Measurements from ENCODE around the gene ANXA2. TPM values are rescaled to one million over a fixed set of nuclear protein-coding genes. Genes with fewer than 3 reads are reported as not detected.

Gene ANXA2
- polyA plus RNA-seq, 1 of the 3 experiments (the other 2 are of a cell fraction) = 4,669 TPM

DNA sequence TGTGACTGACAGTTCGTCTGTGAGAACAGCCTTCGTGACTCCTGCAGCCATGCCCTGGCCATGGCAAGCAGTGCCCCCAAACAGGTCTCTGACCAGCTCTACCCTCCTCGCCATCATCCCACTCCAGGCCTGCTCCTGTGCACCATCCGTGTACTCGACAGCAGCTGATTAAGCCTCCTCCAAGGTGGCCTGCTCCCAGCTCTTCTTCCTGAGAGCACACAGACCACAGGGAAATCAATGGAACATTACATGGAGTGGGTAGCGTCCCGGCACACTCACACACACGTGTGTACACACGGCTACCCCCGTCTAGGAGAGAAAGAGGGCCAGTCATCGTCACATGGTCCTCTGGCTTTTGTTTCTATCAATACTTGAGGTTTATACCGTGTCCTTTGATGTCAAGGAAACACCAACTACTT is 21.1 kb downstream of the ANXA2 start:
- 75% methylated on average over 12 of the region's 12 CpGs for WGBS (ENCODE audit: low lambda C conversion rate)
- Histone ChIP-seq H3K79me2 (ENCODE audit: insufficient read depth) (peaks cover 92% of the 10 kb centered on the region), H3K9me2 (no peaks in the 10 kb centered on the region), H3K27ac (ENCODE audit: low read depth in 2 of 2, low read length in 1 of 2) (peak overlapping the region; percentile 64 to 99), H3K27me3 (ENCODE audit: insufficient read depth) (no peaks in the 10 kb centered on the region), H3K9ac (peak overlapping the region; percentile 84; the same call in 1 of the 2 replicates), H3K36me3 (replicated peaks in 1 of 2; ENCODE audit: control insufficient read depth in 1 of 2, insufficient read depth in 2 of 2, low read length in 1 of 2) (peaks cover 47 to 69% of the 10 kb centered on the region in 2 experiments), H3K4me1 (ENCODE audit: control insufficient read depth in 1 of 2, insufficient read depth in 2 of 2, low read depth in 1 of 2, low read length in 1 of 2) (peaks cover 16 to 88% of the 10 kb centered on the region in 2 experiments), H4K20me1 (ENCODE audit: insufficient read depth) (peaks cover 40% of the 10 kb centered on the region), H3F3A (replicated peaks; ENCODE audit: insufficient read depth) (peaks cover 98% of the 10 kb centered on the region), H3K4me2 (peak overlapping the region; percentile 45; the same call in 1 of the 2 replicates), H3K4me3 (ENCODE audit: low read depth in 2 of 2, low read length in 1 of 2) (no peak overlapping the region), H3K9me3 (no peaks in the 10 kb centered on the region), H2AFZ (ENCODE audit: low read depth) (no peak overlapping the region)
- CTCF ChIA-PET = interaction anchor here (1.0 to 1.3 kb wide), 3 partner anchors 17 to 1459 kb away, joined by 3 read pairs; no protein-coding TSS in a partner anchor
- POLR2A ChIA-PET = no interaction called here
- TF ChIP-seq POLR2AphosphoS5 (IDR thresholded peaks at IDR 0.05; ENCODE audit: low read depth, low read length) = 0 out of 2 replicates have a peak, but pooled peaks have one; percentile 21
- TF ChIP-seq FOXM1 (IDR thresholded peaks at IDR 0.05; ENCODE audit: low read depth) = no peak
- no peak for DNase-seq

DNA sequence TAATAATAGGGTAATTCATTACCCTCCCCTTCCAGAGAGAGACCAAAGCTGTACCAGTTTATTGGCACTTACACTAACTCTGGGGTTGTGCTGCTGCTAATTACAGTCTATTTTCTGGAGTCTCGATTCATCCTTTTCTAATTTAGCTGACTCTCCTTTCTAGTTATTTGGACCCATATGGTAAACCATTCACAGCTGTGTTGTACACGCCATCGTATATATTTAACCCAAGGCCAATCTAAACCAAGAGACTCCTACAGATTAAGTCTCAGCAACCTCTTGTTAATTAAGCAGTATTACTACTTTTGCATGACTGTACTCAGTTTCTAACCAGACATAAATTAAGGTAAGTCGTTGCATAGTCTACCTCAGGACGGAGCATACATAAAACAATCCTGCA is 22.5 kb downstream of the ANXA2 start:
- Histone ChIP-seq H3K27ac (ENCODE audit: low read depth in 2 of 2, low read length in 1 of 2) (peak overlapping the region; percentile 84 to 99), H3K4me2 (peak overlapping the region; percentile 45), H3K9me2 (no peaks in the 10 kb centered on the region), H3K4me3 (ENCODE audit: low read depth in 2 of 2, low read length in 1 of 2) (peak overlapping the region in 1 of 2 experiments; percentile 13; a peak in 1 of 4 replicates), H3F3A (replicated peaks; ENCODE audit: insufficient read depth) (peaks cover 96% of the 10 kb centered on the region), H3K79me2 (ENCODE audit: insufficient read depth) (peaks cover 88% of the 10 kb centered on the region), H3K27me3 (ENCODE audit: insufficient read depth) (no peaks in the 10 kb centered on the region), H3K9ac (peak overlapping the region; percentile 84), H3K36me3 (replicated peaks in 1 of 2; ENCODE audit: control insufficient read depth in 1 of 2, insufficient read depth in 2 of 2, low read length in 1 of 2) (peaks cover 41 to 65% of the 10 kb centered on the region in 2 experiments), H3K9me3 (no peaks in the 10 kb centered on the region), H2AFZ (ENCODE audit: low read depth) (no peak overlapping the region), H3K4me1 (ENCODE audit: control insufficient read depth in 1 of 2, insufficient read depth in 2 of 2, low read depth in 1 of 2, low read length in 1 of 2) (peaks cover 16 to 86% of the 10 kb centered on the region in 2 experiments), H4K20me1 (ENCODE audit: insufficient read depth) (peaks cover 36% of the 10 kb centered on the region)
- CTCF ChIA-PET = interaction anchor here (1.6 to 1.8 kb wide), 4 partner anchors 13 to 18 kb away, joined by 3 to 9 read pairs (median 6); no protein-coding TSS in a partner anchor
- DNase-seq = no peak
- WGBS (ENCODE audit: low lambda C conversion rate) = 50% methylated on average over 5 of the region's 5 CpGs
- POLR2A ChIA-PET = no interaction called here
- no peak for TF ChIP-seq EP300 (IDR thresholded peaks at IDR 0.05; ENCODE audit: borderline replicate concordance in 1 of 2, low read depth in 1 of 2, low read length in 1 of 2)
- TF ChIP-seq FOXM1 (IDR thresholded peaks at IDR 0.05; ENCODE audit: low read depth) = no peak
- no peak for TF ChIP-seq NFIC (IDR thresholded peaks at IDR 0.05; ENCODE audit: borderline replicate concordance)

DNA sequence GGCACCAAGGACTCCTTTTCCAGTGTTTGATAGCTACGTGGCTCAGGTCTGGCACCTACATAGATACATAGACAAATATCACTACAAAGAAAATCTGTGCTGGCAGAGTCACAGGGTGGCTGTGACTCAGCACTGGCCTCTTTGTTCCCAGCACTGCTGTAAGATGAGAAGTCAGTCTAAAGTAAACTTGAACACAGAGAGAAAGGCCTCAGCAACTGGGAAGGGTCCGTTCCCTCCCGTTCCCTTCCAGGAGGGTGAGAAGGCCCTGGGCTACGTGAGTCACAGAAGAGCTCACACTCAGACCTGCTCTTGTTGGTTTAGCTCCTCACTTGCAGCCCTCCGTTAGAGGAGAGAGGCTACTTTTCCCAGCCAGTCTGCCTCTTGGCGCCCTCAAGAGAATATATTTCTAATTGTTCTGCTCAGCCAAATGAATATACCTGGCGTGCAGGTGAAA is 23.1 kb downstream of the ANXA2 start:
- peak overlapping the region in 1 of 2 experiments; percentile 13; a peak in 1 of 4 replicates for H3K4me3 ChIP-seq (ENCODE audit: low read depth in 2 of 2, low read length in 1 of 2)
- H3F3A ChIP-seq (replicated peaks; ENCODE audit: insufficient read depth) = peaks cover 96% of the 10 kb centered on the region
- H3K9ac ChIP-seq = peak overlapping the region; percentile 84
- peaks cover 48 to 69% of the 10 kb centered on the region in 2 experiments for H3K36me3 ChIP-seq (replicated peaks in 1 of 2; ENCODE audit: control insufficient read depth in 1 of 2, insufficient read depth in 2 of 2, low read length in 1 of 2)
- peaks cover 88% of the 10 kb centered on the region for H3K79me2 ChIP-seq (ENCODE audit: insufficient read depth)
- no peak overlapping the region for H2AFZ ChIP-seq (ENCODE audit: low read depth)
- peaks cover 36% of the 10 kb centered on the region for H4K20me1 ChIP-seq (ENCODE audit: insufficient read depth)
- ChIA-PET CTCF (interaction anchor here (1.6 to 1.8 kb wide), 4 partner anchors 13 to 19 kb away, joined by 3 to 9 read pairs (median 6); no protein-coding TSS in a partner anchor), POLR2A (no interaction called here)
- no peaks in the 10 kb centered on the region for H3K9me3 ChIP-seq
- H3K27ac ChIP-seq (ENCODE audit: low read depth in 2 of 2, low read length in 1 of 2) = peak overlapping the region; percentile 84 to 99
- no peak for DNase-seq
- no peaks in the 10 kb centered on the region for H3K9me2 ChIP-seq
- peak overlapping the region; percentile 50 for H3K4me2 ChIP-seq
- no peaks in the 10 kb centered on the region for H3K27me3 ChIP-seq (ENCODE audit: insufficient read depth)
- H3K4me1 ChIP-seq (ENCODE audit: control insufficient read depth in 1 of 2, insufficient read depth in 2 of 2, low read depth in 1 of 2, low read length in 1 of 2) = peaks cover 17 to 86% of the 10 kb centered on the region in 2 experiments
- 10% methylated on average over 7 of the region's 7 CpGs for WGBS (ENCODE audit: low lambda C conversion rate)
- TF ChIP-seq, protein P1, sequence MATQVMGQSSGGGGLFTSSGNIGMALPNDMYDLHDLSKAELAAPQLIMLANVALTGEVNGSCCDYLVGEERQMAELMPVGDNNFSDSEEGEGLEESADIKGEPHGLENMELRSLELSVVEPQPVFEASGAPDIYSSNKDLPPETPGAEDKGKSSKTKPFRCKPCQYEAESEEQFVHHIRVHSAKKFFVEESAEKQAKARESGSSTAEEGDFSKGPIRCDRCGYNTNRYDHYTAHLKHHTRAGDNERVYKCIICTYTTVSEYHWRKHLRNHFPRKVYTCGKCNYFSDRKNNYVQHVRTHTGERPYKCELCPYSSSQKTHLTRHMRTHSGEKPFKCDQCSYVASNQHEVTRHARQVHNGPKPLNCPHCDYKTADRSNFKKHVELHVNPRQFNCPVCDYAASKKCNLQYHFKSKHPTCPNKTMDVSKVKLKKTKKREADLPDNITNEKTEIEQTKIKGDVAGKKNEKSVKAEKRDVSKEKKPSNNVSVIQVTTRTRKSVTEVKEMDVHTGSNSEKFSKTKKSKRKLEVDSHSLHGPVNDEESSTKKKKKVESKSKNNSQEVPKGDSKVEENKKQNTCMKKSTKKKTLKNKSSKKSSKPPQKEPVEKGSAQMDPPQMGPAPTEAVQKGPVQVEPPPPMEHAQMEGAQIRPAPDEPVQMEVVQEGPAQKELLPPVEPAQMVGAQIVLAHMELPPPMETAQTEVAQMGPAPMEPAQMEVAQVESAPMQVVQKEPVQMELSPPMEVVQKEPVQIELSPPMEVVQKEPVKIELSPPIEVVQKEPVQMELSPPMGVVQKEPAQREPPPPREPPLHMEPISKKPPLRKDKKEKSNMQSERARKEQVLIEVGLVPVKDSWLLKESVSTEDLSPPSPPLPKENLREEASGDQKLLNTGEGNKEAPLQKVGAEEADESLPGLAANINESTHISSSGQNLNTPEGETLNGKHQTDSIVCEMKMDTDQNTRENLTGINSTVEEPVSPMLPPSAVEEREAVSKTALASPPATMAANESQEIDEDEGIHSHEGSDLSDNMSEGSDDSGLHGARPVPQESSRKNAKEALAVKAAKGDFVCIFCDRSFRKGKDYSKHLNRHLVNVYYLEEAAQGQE (IDR thresholded peaks at IDR 0.05; ENCODE audit: low read depth, low read length) = peak; percentile 51; the same call in 1 of the 2 replicates
- TF ChIP-seq, protein P2, sequence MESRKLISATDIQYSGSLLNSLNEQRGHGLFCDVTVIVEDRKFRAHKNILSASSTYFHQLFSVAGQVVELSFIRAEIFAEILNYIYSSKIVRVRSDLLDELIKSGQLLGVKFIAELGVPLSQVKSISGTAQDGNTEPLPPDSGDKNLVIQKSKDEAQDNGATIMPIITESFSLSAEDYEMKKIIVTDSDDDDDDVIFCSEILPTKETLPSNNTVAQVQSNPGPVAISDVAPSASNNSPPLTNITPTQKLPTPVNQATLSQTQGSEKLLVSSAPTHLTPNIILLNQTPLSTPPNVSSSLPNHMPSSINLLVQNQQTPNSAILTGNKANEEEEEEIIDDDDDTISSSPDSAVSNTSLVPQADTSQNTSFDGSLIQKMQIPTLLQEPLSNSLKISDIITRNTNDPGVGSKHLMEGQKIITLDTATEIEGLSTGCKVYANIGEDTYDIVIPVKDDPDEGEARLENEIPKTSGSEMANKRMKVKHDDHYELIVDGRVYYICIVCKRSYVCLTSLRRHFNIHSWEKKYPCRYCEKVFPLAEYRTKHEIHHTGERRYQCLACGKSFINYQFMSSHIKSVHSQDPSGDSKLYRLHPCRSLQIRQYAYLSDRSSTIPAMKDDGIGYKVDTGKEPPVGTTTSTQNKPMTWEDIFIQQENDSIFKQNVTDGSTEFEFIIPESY (IDR thresholded peaks at IDR 0.05; ENCODE audit: borderline replicate concordance, low read depth) = no peak
- TF ChIP-seq GATA2 (CRISPR knock-in tag; IDR thresholded peaks at IDR 0.05) = no peak
- TF ChIP-seq FOSL2 (IDR thresholded peaks at IDR 0.05; ENCODE audit: borderline replicate concordance, low read depth) = peak; percentile 84
- TF ChIP-seq, protein P3, sequence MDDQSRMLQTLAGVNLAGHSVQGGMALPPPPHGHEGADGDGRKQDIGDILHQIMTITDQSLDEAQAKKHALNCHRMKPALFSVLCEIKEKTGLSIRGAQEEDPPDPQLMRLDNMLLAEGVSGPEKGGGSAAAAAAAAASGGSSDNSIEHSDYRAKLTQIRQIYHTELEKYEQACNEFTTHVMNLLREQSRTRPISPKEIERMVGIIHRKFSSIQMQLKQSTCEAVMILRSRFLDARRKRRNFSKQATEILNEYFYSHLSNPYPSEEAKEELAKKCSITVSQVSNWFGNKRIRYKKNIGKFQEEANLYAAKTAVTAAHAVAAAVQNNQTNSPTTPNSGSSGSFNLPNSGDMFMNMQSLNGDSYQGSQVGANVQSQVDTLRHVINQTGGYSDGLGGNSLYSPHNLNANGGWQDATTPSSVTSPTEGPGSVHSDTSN (IDR thresholded peaks at IDR 0.05) = peak; percentile 64
- TF ChIP-seq, protein P4, sequence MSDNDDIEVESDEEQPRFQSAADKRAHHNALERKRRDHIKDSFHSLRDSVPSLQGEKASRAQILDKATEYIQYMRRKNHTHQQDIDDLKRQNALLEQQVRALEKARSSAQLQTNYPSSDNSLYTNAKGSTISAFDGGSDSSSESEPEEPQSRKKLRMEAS (IDR thresholded peaks at IDR 0.05; ENCODE audit: low read depth) = peak; percentile 38; the same call in 1 of the 2 replicates
- no peak for TF ChIP-seq FOXJ3 (CRISPR knock-in tag; IDR thresholded peaks at IDR 0.05)
- no peak for TF ChIP-seq GABPA (IDR thresholded peaks at IDR 0.05; ENCODE audit: low read depth)
- peak; percentile 79; the same call in 1 of the 2 replicates for TF ChIP-seq RXRA (IDR thresholded peaks at IDR 0.05; ENCODE audit: borderline replicate concordance, low read depth)
